AG10803 (cell line): ENCODE measurements around the gene SMARCAD1.
A peak's percentile ranks its signal among the peaks of the same experiment; 100 is the strongest.

Experiments
- DNase-seq: peaks from one replicate; pipeline ENCODE4 v3.0.0; 2010; ENCODE audit warnings: low read depth
- H3K4me3 ChIP-seq: 2 replicates; pipeline ENCODE4 v1.5.1; 2011; ENCODE audit warnings: mild to moderate bottlenecking, low read length, control low read depth
- CTCF ChIP-seq: conservative IDR thresholded peaks from 2 replicates; pipeline ENCODE4 v1.5.1; 2011; ENCODE audit warnings: mild to moderate bottlenecking, low read length, control low read depth, inconsistent platforms

Gene SMARCAD1

GRCh38 chr4:94271248-94271647 is 63.6 kb downstream of the SMARCAD1 start:
- TF ChIP-seq CTCF = no peak
- no peak overlapping the region for H3K4me3 ChIP-seq
- no peak for DNase-seq

GRCh38 chr4:94274912-94275311 is 67.2 kb downstream of the SMARCAD1 start:
- TF ChIP-seq CTCF = no peak
- no peak overlapping the region for H3K4me3 ChIP-seq
- peak; percentile 36 for DNase-seq

GRCh38 chr4:94276204-94276603 is 68.5 kb downstream of the SMARCAD1 start:
- TF ChIP-seq CTCF = no peak
- DNase-seq = no peak
- no peak overlapping the region for H3K4me3 ChIP-seq

GRCh38 chr4:94277534-94277933 is 69.9 kb downstream of the SMARCAD1 start:
- DNase-seq = no peak
- no peak overlapping the region for H3K4me3 ChIP-seq
- no peak for TF ChIP-seq CTCF

- no peak overlapping the region for H3K4me3 ChIP-seq
- no peak for TF ChIP-seq CTCF
- no peak for DNase-seq
These were observed 71.1 kb downstream of the SMARCAD1 start for GRCh38 chr4:94278781-94279180.

- DNase-seq = no peak
- no peak overlapping the region for H3K4me3 ChIP-seq
- TF ChIP-seq CTCF = no peak
These were observed 77.2 kb downstream of the SMARCAD1 start for GRCh38 chr4:94284889-94285288.

- TF ChIP-seq CTCF = no peak
- DNase-seq = no peak
These were observed 78.0 kb downstream of the SMARCAD1 start for GRCh38 chr4:94285666-94286065.

More at GRCh38 chr4:94285666-94286065, 78.0 kb downstream of the SMARCAD1 start:
- no peak overlapping the region for H3K4me3 ChIP-seq
